ENCODE results near the gene PITPNB.

PITPNB gene

DNA sequence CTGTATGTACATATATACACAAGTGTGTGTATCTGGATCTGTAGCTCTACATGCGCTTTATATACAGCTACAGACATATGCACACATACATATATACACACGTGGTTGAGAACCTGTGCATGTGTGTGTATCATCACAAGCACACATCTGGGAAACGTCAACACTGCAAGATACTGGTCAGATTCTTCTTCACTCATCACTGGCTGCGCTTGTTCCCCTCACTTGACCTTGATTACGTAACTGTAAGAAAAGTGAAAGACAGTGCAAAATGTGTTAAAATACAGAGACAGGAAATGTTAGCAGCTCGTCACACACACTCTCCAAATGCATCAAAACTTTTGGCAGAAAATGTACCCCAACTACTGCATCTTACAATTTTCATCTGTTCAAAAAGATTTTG lies 65.6 kb downstream of the PITPNB start:
- DNase-seq: no peak

DNA sequence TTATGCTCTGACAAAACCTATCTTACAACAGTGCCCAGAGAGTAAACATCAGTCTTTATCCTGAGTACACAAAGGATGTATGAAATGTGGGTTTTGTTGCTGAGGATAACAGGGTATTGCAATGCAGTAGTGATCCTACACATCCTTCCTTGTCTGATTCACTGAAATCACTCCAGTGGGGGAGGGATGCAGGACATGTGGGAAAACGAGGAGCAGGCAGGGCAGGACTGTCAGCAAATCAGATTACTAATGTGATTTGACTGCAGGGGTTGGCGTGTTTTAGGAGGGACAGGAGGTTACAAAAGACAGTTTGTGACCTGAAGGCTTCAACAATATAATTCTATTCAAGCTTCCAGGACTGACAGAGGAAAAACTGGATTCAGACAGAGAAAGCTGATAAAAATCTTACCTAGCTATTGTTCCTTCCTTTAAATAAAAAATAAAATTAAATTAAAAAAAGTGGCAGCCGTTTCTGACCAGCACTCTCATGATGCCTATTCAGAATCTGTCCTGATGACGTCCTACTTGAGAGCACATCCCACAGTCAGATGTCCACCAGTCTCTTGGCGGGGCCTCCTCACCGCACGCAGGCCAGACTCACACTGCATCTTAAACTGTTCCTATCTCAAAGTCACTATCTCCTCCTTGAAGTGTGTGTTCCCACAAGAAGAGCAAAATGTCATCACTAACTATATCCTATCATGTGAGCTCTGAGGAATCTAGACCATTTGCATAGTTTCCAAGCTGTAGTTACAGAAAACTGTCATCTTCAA lies 66.9 kb downstream of the PITPNB start:
- DNase-seq: no peak

DNA sequence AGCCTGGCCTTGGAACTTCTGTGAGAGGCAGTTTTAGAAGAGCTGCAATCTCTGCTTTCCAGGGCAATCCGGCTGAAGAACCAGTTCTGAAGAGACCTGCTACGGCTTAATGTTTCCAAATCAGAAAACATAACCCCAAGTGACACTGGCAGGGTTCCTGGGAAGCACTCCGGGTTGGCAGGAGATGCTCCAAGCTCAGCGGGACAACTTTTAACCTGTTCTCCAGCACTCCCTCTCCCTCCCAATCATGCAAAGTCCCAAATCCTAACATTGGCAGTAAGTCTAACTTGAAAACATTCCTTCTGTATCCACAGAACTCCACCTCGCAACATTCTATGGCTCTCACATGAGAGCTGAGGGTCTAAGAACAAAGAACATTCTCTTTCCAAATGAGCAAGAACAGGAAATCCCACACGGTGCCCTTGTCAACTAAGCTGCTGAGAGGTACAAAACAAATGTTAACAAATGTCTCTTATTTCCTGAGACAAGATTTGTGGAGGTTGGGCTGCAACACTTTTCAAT lies 69.0 kb downstream of the PITPNB start:
- no peak for DNase-seq

DNA sequence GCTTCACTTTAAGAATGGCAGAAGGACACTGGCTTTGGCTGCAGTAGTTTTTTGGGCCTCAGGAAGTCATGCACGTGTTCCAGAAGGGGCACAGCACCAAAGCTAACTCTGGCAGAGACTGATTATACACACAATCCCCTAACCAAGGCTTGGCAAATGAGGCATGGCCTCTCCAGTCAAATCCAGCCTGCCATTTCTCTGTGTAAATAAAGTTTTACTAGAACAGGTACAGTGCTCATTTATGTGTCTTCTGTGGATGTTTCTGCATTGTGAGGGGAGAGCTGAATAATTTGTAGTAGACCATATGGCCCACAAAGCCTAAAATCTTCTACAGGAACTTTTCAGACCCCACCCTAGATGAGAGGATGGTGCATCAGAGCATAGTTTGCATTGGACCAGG lies 71.1 kb downstream of the PITPNB start:
- DNase-seq: no peak

DNA sequence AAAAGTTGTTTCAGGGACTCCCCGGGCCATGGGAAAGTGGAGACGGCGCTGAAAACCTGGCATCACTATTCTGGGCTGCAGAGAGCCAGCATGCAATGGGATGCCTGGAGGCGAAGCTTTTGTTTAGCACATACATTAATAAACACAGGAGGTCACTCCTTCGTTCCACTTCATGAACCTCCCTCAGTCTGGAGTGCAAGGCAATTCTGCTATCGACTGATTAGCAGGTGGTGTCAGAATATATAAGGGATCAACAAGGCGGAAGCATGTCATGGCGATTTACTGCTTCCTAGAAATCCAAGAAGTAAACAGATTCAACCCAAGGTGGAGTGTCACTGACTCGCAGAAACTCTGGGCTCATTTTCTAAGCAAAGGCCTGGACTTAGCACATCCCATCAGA lies 72.1 kb downstream of the PITPNB start:
- no peak for DNase-seq

DNA sequence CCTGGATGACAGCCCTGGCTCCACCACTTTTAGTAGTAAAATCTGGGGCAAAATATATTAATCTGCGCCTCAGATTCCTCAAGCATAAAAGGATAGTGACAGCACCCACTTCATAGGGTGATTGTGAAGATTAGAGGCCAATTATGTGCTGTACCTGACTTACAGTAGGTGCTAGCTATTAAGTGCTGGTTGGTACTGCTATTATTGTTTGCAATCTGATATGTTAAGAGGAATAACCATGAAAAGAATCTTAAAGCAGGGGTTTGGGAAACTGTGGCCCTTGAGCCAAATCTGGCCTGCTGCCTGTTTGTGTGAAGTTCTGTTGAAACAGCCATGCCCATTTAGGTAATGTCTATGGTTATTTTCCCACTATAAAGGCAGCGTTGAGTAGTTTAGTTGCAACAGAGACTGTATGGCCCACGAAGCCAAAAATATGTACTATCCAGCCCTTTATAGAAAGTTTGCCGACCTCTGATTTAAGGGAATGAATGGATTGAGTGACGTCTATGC lies 72.8 kb downstream of the PITPNB start:
- DNase-seq: no peak

DNA sequence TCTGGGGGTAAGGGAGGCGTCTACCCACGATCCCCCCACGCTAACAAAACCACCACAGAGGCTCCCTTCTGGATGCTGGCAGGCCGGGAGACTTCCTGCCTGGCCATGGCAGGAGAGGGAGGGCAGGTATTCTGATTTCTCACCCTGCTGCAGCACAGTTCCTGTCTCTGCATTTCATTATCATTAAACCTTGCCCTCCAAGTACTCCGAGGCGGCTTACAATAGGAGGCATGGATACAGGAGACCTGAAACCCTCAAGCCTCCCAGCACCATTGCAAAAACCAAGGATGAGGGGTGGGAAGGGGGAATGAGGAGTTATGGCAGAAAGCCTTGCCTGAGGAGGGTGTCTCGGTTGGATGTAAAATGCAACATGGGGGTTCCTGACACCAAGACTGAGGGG lies 73.4 kb downstream of the PITPNB start:
- DNase-seq: no peak

DNA sequence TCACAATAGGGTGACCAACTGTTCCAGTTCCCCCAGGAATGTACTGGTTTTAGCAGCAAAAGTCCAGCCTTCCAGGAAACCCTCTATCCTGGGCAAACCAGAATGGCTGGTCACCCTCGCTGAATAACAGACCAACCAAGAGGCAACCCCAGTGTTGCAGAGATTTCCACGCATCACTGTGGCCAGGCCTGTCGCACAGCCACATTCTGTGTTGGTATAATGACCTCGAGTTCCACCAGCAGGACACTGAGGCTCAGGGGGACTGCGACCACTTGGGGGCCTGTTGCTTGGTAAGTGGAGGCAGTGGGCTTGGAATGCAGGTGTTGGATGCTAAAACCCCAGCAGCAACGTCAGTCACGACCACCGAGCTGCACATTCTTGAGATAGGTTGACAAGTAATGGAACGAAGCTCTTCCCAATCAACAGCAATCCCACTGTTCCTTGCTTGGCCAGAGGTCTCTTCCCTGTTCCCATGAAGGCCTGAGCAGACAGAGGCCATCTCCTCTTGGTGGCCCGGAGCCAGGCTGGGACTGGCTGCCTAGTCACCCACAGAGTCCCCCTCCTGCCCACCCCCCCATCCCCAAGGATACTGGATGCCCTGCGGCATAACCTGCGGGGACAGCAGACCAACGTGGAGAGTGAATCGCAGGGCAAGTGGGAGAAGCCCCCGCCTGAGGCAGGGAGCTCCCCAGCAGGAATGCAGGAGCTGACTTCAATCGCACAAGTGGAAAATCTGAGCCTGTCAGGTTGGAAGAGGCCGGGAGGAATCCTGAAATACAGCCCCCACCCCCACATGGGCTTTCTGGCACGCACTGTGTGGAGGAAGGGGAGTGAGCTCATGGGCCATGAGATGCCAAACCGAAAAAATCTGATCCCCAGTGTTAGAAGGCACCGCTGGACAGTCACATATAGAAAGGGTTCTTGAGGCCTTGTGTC lies 74.1 kb downstream of the PITPNB start:
- no peak for DNase-seq

DNA sequence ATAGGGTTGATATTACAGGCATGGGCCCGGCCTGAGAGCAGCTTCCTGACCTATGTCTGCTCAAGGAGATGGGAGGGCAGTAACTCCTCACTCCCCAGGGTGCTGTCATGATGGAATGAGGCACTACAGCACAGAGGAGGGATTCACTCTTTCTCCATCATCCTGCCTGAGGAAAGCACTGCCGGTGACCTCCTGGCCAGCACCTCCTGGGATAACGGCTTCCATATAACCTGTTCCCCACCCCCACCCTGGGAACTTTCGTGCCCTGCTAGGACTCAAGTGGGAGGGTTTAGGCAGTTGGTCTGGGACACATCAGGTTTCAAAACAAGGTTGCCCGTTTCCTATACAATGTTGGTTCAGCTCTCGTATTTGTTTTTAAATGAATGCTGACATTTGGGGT lies 74.8 kb downstream of the PITPNB start:
- no peak for DNase-seq

DNA sequence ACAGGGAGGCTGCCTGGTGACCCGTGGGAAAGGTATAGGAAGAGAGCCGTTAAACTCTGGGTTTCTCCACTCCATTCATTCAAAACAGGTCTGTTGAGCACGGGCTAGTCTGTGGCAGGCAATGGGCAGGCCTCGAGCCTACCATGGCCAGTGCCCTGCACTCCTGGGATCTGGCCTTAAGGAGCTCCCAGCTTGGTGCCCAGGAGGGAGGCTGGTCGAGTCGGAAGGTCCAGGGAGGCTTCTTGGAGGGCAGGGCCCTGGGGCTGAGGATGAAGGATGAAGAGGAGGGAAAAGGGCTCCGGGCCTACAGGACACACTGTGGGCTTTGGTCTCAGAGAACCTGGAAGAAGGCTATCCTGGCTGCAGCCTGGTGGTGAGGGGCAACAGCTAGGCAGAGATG lies 75.6 kb downstream of the PITPNB start:
- DNase-seq: no peak

DNA sequence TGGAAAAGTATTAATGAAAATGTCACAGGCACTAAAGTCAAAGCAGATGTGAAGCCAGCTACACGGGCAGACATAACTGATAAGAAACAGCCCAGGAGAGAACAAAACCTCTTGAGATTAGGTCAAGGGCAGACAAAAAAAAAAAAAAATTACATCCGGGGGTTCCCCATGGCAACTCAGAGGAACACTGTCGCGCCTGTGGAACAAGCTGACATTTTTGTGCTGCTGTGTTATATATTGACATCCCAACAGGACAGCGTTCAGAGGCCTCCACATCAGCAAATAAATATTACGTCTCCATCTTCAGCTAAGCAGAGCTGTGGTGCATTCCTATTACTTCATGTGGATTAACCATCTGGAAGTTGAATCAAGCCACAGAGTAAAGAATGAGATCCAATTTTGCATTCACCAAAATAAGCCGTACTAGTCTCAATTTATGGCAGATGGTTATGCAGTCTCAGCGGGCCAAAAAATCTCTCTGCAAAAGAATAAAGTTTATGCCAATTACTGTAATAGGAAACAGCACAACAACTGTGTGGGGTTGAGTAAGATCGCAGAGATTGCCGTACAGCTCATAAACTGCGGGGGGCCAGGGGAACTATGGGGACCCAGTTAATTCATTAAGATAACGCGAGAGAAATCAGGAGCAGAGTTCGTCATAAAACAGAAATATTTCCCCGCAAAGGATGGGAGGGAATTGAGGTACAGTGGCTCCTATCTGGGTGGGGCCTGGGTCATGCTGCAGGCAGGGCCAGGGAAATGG lies 76.2 kb downstream of the PITPNB start:
- DNase-seq: no peak

DNA sequence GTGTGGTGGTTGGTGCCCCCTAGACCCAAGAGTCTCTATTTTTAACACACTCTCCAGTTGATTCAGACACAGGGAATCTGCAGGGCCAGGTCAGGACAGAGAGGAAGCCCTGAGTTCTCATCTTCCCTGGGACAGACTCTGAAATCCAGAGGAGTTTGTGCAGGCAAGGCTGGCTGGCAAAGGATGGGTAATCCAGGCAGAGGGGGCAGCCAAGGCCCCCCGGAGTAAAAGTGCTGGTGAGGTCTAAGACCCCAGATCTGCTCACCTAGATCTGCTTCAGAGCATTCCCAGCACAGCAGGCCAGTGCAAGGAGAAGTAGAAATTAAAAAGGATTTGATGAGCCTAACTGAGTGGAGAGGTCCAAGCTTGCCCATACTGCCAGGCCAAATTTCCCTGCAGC lies 76.9 kb downstream of the PITPNB start:
- no peak for DNase-seq

DNA sequence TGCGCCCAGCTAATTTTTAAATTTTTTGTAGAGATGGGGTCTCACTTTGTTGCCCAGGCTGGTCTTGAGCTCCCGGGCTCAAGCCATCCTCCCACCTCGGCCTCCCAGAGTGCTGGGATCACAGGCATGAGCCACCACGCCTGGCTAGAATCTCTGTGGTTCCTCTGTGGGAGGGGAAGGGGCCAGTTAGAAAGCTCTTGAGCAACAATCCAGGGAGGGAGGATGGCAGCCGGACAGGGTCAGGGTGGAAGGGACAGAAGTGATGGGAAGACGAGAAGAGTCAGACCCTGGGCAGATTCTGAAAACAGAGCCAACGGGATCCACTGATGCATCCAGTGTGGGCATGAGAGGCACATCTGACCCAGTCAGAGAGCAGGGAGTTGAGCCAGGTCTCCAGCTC lies 78.6 kb downstream of the PITPNB start:
- DNase-seq: no peak

DNA sequence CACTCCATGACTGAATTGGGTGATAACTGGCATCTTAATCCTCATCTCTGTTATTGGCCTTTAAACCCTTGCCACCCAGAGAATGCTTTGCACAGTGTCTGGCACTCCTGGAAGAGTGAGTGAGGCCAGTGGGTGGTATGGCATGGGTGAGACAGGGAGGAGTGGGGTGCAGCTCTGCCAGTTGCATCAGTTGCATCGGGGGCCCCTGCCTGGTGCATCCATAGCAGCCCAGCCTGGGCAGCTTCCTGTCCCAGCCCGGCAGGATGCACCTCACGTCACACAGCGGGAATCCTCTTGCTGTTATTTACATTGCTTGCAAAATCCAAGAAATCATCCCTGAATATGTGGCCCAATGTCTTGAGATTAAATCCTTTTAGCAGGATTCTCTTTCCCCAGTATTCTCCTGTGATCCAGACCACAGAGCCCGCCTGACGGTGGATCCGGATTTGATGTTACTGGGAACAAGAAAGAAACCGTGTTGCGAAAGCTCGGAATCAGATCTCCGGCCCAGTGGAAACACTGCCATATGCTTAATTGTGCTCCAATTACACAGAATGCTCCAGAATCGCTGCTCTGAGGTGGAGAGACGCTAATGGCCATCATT lies 79.9 kb downstream of the PITPNB start:
- DNase-seq: no peak

DNA sequence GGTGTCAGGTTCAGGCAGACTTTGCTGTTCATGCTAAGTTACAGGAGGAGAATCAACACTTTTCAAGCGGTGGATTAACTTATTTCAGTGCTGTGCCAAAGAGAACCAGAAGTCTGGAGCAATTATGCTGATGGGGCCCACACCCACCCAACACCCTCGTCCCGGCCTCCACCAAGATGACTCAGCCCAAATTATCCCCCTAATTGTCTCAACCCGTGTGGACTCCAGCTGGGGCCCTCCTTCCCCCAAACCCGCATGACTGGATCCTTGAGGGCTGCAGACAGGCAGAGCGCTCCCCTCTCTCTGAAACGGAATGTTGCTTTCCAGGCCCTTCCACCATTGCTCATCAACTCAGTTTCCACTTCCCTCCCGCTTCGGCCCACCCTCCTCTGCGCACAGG lies 82.9 kb downstream of the PITPNB start:
- DNase-seq: no peak

DNA sequence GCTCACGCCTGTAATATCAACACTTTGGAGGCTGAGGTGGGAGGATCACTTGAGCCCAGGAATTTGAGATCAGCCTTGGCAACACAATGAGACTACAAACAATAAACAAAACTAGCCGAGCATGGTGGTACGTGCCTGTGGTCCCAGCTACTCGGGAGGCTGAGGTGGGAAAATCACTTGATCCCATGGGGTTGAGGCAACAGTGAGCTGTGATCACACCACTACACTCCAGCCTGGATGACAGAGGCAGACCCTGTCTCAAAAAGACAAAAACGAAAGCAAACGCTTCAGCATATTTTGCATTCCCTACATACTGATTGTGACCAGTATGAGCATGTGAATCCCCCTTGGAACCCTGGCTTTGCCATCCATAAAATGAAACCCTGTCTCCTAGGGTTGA lies 83.6 kb downstream of the PITPNB start:
- no peak for DNase-seq

DNA sequence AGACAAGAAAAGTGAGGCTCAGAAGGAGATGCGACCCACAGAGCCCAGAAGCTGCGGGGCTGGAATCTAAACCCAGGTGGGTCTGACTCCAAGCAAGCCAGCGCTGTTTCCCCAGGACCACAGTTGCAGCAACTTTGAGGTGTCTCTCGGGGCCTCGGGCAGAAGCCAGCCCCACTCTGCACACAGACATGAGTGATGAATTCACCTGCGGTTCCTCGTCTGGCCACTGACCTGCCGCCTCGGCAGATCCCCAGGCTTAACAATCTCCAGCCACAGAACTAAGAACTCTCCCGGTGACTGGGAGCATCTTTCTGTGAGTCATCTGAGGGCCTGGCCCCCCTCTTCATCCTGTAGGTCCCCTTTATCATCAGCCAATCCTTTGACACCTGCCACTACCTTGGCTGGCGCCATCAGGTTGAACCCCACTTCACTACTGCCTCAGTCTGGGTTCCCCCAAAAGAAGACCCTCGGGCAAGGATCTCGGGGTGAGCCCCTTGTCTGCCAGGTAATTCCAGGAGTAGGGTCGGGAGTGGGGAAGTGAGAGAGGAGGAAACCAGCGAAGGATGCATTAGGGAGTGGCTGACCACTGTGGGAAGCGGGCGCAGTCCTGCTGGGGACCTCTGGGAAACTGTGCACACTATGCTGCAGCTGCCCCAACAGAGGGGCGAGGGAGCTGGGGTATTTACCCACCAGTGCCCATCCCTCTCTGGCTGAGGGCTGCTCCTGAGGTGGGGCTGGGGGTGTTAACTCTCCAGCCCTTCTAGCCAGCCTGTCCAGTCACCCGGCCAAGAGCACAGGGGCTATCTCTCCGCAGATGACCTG lies 84.5 kb downstream of the PITPNB start:
- no peak for DNase-seq

DNA sequence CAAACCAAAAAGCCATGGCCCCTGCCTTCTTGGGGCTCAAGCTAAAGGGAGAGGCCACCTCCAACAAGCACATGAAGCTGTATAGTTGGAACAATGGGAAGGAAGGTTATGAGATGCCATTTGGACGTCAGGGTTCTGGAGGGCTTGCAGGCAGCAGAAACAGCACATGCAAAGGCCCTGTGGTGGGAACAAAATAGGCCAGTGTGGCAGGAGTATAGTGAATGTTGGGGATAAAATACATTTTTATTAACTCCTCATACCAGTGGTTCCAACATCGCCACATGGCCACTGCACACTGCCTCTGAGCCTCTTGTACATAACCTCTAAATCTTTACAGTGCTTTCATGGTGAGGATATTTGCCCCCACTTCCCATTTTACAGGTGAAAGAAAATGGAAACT lies 85.3 kb downstream of the PITPNB start:
- DNase-seq: no peak

DNA sequence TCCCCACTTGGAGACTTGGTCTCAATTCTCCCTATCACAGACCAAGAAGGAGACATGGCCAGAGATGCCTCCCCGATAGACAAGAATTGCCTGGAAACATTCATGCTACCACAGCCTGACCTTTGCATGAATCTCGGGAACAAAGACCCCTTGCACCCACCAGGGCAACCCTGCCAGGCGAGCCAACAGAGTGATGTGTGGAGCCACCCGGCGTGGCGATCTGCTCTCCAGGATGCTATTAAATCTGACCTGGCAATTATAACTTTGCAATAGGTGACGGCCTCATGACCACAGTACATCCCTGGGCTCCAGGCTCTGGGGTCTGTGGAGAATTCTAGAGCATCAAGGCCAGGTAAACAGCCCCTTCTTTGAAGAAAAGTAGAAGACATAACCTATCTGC lies 86.5 kb downstream of the PITPNB start:
- no peak for DNase-seq

DNA sequence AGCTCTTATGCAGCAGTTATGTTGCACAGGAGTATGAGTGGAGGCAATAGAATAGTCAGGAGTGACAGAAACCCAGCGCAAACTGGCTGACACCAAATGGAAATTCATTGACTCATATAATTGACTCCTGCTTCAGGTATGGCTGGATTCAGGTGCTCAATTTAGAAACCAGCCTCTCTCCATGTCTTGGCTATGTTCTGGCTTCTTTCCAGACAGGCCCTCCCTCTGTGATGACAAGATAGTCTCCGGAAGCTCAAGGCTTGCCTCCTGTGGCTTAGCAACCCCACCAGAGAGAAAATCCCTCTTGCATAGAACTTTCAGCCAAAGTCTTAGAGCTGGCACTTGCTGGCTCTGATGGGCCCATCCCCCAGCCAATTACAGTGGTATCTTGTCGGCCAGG lies 89.4 kb downstream of the PITPNB start:
- DNase-seq: no peak
